ENCODE measurements around the gene NYNRIN. TPM values are rescaled to one million over a fixed set of nuclear protein-coding genes. Genes with fewer than 3 reads are reported as not detected.

Gene NYNRIN
- total and polyA plus RNA-seq, 2 experiments from 2014 or later = 3.1 to 20.0 TPM

DNA sequence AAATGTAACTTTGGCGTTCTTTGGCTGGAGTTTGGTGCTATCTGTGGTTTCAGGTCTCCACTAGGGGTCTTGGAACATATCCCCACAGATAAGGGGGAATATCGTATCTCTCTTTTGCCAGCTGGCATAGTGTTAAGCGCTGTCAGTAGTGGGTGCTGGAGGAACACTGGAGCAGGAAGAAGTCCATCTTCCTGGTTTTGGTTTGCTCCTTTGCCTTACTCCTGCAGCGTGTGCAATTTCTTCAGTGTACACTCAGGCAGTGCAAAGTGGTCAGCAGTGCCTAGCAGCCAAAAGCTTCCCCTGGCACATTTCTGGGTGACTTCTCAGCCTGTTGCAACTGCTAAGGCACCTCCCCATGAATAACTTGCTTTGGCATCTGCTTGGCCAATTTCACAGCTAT, 47.3 kb upstream of the NYNRIN start:
- H3K27ac Mint-ChIP-seq = no peak overlapping the region
- no peaks in the 10 kb centered on the region for H3K4me1 Mint-ChIP-seq
- TF ChIP-seq POLR2AphosphoS5 (IDR thresholded peaks at IDR 0.05; ENCODE audit: low read depth) (no peak), CTCF (conservative IDR thresholded peaks at IDR 0.05; ENCODE audit: low read depth in 2 of 2) (peak; percentile 19 to 21; a peak in 2 of 4 replicates)
- ATAC-seq (peak; percentile 48; the same call in 2 of the 3 replicates), DNase-seq (ENCODE audit: low spot score) (peak; percentile 28)
- Histone ChIP-seq H3K27ac (ENCODE audit: low read depth) (no peak overlapping the region), H3F3A (replicated peaks; ENCODE audit: low read depth) (no peaks in the 10 kb centered on the region), H3K36me3 (ENCODE audit: insufficient read depth) (no peaks in the 10 kb centered on the region), H3K4me1 (ENCODE audit: insufficient read depth) (no peaks in the 10 kb centered on the region), H3K4me2 (no peak overlapping the region), H3K27me3 (ENCODE audit: insufficient read depth) (peaks cover 72% of the 10 kb centered on the region), H4K20me1 (replicated peaks; ENCODE audit: insufficient read depth) (no peaks in the 10 kb centered on the region), H3K9me2 (ENCODE audit: insufficient read depth) (no peaks in the 10 kb centered on the region), H3K4me3 (no peak overlapping the region), H3K79me2 (replicated peaks; ENCODE audit: insufficient read depth) (no peaks in the 10 kb centered on the region), H2AFZ (no peak overlapping the region)
- no peaks in the 10 kb centered on the region for H3K9me3 Mint-ChIP-seq
- no peak overlapping the region for H3K4me3 Mint-ChIP-seq
- peaks cover 19% of the 10 kb centered on the region for H3K27me3 Mint-ChIP-seq (ENCODE audit: insufficient read depth, low read depth, poor library complexity)
- no peaks in the 10 kb centered on the region for H3K36me3 Mint-ChIP-seq (ENCODE audit: low read depth)

GRCh38 chr14:24353559-24354481, 45.0 kb upstream of the NYNRIN start:
- Mint-ChIP-seq H3K27ac (no peak overlapping the region), H3K9me3 (no peaks in the 10 kb centered on the region), H3K4me3 (no peak overlapping the region), H3K27me3 (ENCODE audit: insufficient read depth, low read depth, poor library complexity) (peaks cover 20% of the 10 kb centered on the region), H3K36me3 (ENCODE audit: low read depth) (no peaks in the 10 kb centered on the region), H3K4me1 (no peaks in the 10 kb centered on the region)
- no peak overlapping the region for H3K4me2 ChIP-seq
- no peak overlapping the region for H2AFZ ChIP-seq
- no peaks in the 10 kb centered on the region for H3K4me1 ChIP-seq (ENCODE audit: insufficient read depth)
- DNase-seq (ENCODE audit: low spot score) = no peak
- H3K36me3 ChIP-seq (ENCODE audit: insufficient read depth) = no peaks in the 10 kb centered on the region
- no peaks in the 10 kb centered on the region; the same call in 1 of the 2 replicates for H4K20me1 ChIP-seq (replicated peaks; ENCODE audit: insufficient read depth)
- peaks cover 65% of the 10 kb centered on the region for H3K27me3 ChIP-seq (ENCODE audit: insufficient read depth)
- H3K4me3 ChIP-seq = no peak overlapping the region
- no peaks in the 10 kb centered on the region for H3F3A ChIP-seq (replicated peaks; ENCODE audit: low read depth)
- no peaks in the 10 kb centered on the region for H3K79me2 ChIP-seq (replicated peaks; ENCODE audit: insufficient read depth)
- ATAC-seq = no peak
- H3K27ac ChIP-seq (ENCODE audit: low read depth) = no peak overlapping the region
- H3K9me2 ChIP-seq (ENCODE audit: insufficient read depth) = no peaks in the 10 kb centered on the region
- TF ChIP-seq, protein P1, sequence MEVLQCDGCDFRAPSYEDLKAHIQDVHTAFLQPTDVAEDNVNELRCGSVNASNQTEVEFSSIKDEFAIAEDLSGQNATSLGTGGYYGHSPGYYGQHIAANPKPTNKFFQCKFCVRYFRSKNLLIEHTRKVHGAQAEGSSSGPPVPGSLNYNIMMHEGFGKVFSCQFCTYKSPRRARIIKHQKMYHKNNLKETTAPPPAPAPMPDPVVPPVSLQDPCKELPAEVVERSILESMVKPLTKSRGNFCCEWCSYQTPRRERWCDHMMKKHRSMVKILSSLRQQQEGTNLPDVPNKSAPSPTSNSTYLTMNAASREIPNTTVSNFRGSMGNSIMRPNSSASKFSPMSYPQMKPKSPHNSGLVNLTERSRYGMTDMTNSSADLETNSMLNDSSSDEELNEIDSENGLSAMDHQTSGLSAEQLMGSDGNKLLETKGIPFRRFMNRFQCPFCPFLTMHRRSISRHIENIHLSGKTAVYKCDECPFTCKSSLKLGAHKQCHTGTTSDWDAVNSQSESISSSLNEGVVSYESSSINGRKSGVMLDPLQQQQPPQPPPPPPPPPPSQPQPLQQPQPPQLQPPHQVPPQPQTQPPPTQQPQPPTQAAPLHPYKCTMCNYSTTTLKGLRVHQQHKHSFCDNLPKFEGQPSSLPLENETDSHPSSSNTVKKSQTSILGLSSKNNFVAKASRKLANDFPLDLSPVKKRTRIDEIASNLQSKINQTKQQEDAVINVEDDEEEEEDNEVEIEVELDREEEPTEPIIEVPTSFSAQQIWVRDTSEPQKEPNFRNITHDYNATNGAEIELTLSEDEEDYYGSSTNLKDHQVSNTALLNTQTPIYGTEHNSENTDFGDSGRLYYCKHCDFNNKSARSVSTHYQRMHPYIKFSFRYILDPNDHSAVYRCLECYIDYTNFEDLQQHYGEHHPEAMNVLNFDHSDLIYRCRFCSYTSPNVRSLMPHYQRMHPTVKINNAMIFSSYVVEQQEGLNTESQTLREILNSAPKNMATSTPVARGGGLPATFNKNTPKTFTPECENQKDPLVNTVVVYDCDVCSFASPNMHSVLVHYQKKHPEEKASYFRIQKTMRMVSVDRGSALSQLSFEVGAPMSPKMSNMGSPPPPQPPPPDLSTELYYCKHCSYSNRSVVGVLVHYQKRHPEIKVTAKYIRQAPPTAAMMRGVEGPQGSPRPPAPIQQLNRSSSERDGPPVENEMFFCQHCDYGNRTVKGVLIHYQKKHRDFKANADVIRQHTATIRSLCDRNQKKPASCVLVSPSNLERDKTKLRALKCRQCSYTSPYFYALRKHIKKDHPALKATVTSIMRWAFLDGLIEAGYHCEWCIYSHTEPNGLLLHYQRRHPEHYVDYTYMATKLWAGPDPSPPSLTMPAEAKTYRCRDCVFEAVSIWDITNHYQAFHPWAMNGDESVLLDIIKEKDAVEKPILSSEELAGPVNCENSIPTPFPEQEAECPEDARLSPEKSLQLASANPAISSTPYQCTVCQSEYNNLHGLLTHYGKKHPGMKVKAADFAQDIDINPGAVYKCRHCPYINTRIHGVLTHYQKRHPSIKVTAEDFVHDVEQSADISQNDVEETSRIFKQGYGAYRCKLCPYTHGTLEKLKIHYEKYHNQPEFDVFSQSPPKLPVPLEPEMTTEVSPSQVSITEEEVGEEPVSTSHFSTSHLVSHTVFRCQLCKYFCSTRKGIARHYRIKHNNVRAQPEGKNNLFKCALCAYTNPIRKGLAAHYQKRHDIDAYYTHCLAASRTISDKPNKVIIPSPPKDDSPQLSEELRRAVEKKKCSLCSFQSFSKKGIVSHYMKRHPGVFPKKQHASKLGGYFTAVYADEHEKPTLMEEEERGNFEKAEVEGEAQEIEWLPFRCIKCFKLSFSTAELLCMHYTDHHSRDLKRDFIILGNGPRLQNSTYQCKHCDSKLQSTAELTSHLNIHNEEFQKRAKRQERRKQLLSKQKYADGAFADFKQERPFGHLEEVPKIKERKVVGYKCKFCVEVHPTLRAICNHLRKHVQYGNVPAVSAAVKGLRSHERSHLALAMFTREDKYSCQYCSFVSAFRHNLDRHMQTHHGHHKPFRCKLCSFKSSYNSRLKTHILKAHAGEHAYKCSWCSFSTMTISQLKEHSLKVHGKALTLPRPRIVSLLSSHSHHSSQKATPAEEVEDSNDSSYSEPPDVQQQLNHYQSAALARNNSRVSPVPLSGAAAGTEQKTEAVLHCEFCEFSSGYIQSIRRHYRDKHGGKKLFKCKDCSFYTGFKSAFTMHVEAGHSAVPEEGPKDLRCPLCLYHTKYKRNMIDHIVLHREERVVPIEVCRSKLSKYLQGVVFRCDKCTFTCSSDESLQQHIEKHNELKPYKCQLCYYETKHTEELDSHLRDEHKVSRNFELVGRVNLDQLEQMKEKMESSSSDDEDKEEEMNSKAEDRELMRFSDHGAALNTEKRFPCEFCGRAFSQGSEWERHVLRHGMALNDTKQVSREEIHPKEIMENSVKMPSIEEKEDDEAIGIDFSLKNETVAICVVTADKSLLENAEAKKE (CRISPR knock-in tag; IDR thresholded peaks at IDR 0.05) = no peak
- TF ChIP-seq CTCF (conservative IDR thresholded peaks at IDR 0.05; ENCODE audit: low read depth in 2 of 2) = no peak
- TF ChIP-seq EZH2 (IDR thresholded peaks at IDR 0.05; ENCODE audit: low read depth, unreplicated experiment) = no peak
- TF ChIP-seq ZNF114 (CRISPR knock-in tag; IDR thresholded peaks at IDR 0.05) = no peak
- TF ChIP-seq STAT1 (IDR thresholded peaks at IDR 0.05; ENCODE audit: unreplicated experiment) = no peak
- no peak for TF ChIP-seq CREB1 (CRISPR knock-in tag; IDR thresholded peaks at IDR 0.05; ENCODE audit: low read depth)
- no peak for TF ChIP-seq POLR2AphosphoS5 (IDR thresholded peaks at IDR 0.05; ENCODE audit: low read depth)
- TF ChIP-seq ZNF331 (CRISPR knock-in tag; IDR thresholded peaks at IDR 0.05; ENCODE audit: low read depth) = no peak

Measured in GM23338 (cell line).